Tibial nerve (tissue), 4 donors: ENCODE data around the gene SATB2.

Experiments
- EP300 ChIP-seq, 2 donors: sonication (generic); formaldehyde crosslinking; IDR thresholded peaks; one replicate each; pipeline ENCODE4 v1.6.1; 2017; ENCODE audit warnings: antibody characterized with exemption in 2 of 2, mild to moderate bottlenecking in 1 of 2
- POLR2A ChIP-seq, 2 donors: fragments of 450-650 bp; IDR thresholded peaks; one replicate each; pipeline ENCODE4 v1.6.1; 2017; ENCODE audit warnings: antibody characterized with exemption in 2 of 2, mild to moderate bottlenecking in 2 of 2, moderate library complexity in 2 of 2
- TF ChIP-seq, protein P1 (sequence below), 5 experiments: fragments of 200-600 bp in 3 of 5; fragments of 450-650 bp in 2 of 5; sonication (generic) in 3 of 5; IDR thresholded peaks; one replicate each; pipeline ENCODE4 v1.5.1; 2016 to 2019; ENCODE audit warnings: antibody characterized with exemption in 5 of 5, mild to moderate bottlenecking in 3 of 5, moderate library complexity in 2 of 5

GRCh38 chr2:199440118-199440517 lies 17.6 kb downstream of the SATB2 start:
- TF ChIP-seq POLR2A (IDR thresholded peaks at IDR 0.05) (no peak), EP300 (IDR thresholded peaks at IDR 0.05) (no peak)
- TF ChIP-seq, protein P1, sequence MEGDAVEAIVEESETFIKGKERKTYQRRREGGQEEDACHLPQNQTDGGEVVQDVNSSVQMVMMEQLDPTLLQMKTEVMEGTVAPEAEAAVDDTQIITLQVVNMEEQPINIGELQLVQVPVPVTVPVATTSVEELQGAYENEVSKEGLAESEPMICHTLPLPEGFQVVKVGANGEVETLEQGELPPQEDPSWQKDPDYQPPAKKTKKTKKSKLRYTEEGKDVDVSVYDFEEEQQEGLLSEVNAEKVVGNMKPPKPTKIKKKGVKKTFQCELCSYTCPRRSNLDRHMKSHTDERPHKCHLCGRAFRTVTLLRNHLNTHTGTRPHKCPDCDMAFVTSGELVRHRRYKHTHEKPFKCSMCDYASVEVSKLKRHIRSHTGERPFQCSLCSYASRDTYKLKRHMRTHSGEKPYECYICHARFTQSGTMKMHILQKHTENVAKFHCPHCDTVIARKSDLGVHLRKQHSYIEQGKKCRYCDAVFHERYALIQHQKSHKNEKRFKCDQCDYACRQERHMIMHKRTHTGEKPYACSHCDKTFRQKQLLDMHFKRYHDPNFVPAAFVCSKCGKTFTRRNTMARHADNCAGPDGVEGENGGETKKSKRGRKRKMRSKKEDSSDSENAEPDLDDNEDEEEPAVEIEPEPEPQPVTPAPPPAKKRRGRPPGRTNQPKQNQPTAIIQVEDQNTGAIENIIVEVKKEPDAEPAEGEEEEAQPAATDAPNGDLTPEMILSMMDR (IDR thresholded peaks at IDR 0.05), result no peak
